PC-9 (cell line): ENCODE results near the gene CISD3. TPM values are rescaled to one million over a fixed set of nuclear protein-coding genes. Genes with fewer than 3 reads are reported as not detected.

Experiments
- BruUV-seq: library from RNA; stranded (reverse); fragments of 400-500 nt; replicated peaks from 2 replicates; lab custom pipeline; 2021; lab: Mats Ljungman, UMichigan
- CTCF ChIA-PET: fragments of 300-600 bp; sonication (Branson Sonifier 250); formaldehyde crosslinking; loops from one replicate; lab custom pipeline; 2022; ENCODE audit warnings: antibody characterized with exemption; lab: Charles Lee
- POLR2A ChIA-PET: fragments of 300-600 bp; sonication (Branson Sonifier 250); formaldehyde crosslinking; loops from one replicate; lab custom pipeline; 2022; ENCODE audit warnings: antibody characterized with exemption; ENCODE audit not compliant: unreplicated experiment; lab: Charles Lee
- DNase-seq, 2 experiments: peaks; one replicate each; pipeline versions ENCODE4 v3.0.0 to v3.0.0-alpha.2; 2015 to 2022; ENCODE audit warnings: mixed read lengths in 1 of 2
- H2AFZ ChIP-seq: fragments of 200-600 bp; sonication (generic); 2 replicates; pipeline ENCODE4 v1.8.1; 2017; ENCODE audit warnings: antibody characterized with exemption
- H3F3A ChIP-seq: fragments of 200-600 bp; sonication (generic); 2 replicates; pipeline ENCODE4 v1.8.1; 2017; ENCODE audit warnings: antibody characterized with exemption, mild to moderate bottlenecking, low read depth; ENCODE audit not compliant: insufficient read depth
- H3K27ac ChIP-seq: fragments of 200-600 bp; sonication (generic); 2 replicates; pipeline ENCODE4 v1.6.1; 2016; ENCODE audit warnings: mixed run types
- H3K27me3 ChIP-seq: fragments of 200-600 bp; sonication (generic); 2 replicates; pipeline ENCODE4 v1.6.1; 2016; ENCODE audit warnings: low read depth, mixed run types; ENCODE audit not compliant: insufficient read depth
- H3K36me3 ChIP-seq: fragments of 200-600 bp; sonication (generic); 2 replicates; pipeline ENCODE4 v1.6.1; 2016; ENCODE audit warnings: low read depth, mixed run types
- H3K4me1 ChIP-seq: fragments of 200-600 bp; sonication (generic); replicated peaks from 2 replicates; pipeline ENCODE4 v1.6.1; 2016; ENCODE audit warnings: mixed run types; ENCODE audit not compliant: insufficient read depth
- H3K4me2 ChIP-seq: fragments of 200-600 bp; sonication (generic); 2 replicates; pipeline ENCODE4 v1.6.1; 2017; ENCODE audit warnings: mixed run types
- H3K4me3 ChIP-seq: fragments of 200-600 bp; sonication (generic); 2 replicates; pipeline ENCODE4 v1.6.1; 2016; ENCODE audit warnings: mixed run types
- H3K79me2 ChIP-seq: fragments of 200-600 bp; sonication (generic); 2 replicates; pipeline ENCODE4 v1.6.1; 2017; ENCODE audit warnings: low read depth, mixed run types
- H3K9me2 ChIP-seq: fragments of 200-600 bp; sonication (generic); 2 replicates; pipeline ENCODE4 v1.8.1; 2017; ENCODE audit warnings: mild to moderate bottlenecking; ENCODE audit not compliant: insufficient read depth
- H3K9me3 ChIP-seq: fragments of 200-600 bp; sonication (generic); 2 replicates; pipeline ENCODE4 v1.8.1; 2016; ENCODE audit warnings: low read depth; ENCODE audit not compliant: insufficient read depth
- H4K20me1 ChIP-seq: fragments of 200-600 bp; sonication (generic); 2 replicates; pipeline ENCODE4 v1.8.1; 2017; ENCODE audit not compliant: insufficient read depth
- CTCF ChIP-seq: fragments of 200-600 bp; sonication (generic); conservative IDR thresholded peaks from 2 replicates; pipeline ENCODE4 v1.6.1; 2017; ENCODE audit warnings: mixed run types, antibody characterized with exemption, mild to moderate bottlenecking, moderate library complexity
- EZH2 ChIP-seq: fragments of 200-600 bp; sonication (generic); IDR thresholded peaks from 2 replicates; pipeline ENCODE4 v1.8.0; 2017; ENCODE audit warnings: antibody characterized with exemption, low read depth
- intact Hi-C: fragments of 100-400 bp; cut with micrococcal nuclease; formaldehyde crosslinking; loops from one replicate; pipeline ENCODE4 v1.10.0; 2022; ENCODE audit not compliant: unreplicated experiment
- total RNA-seq: library from RNA; stranded (reverse); gene quantifications from 2 replicates; pipeline ENCODE4 v1.2.3, GENCODE V29; 2021

Gene CISD3
- total RNA-seq, 1 experiment from 2014 or later: 36.6 TPM

- Histone ChIP-seq H3K4me3 (no peak overlapping the region), H3K27me3 (no peaks in the 10 kb centered on the region), H3K4me2 (no peak overlapping the region), H3K27ac (no peak overlapping the region), H3K4me1 (peaks cover 11% of the 10 kb centered on the region), H3K36me3 (peaks cover 9% of the 10 kb centered on the region; the same call in 1 of the 2 replicates), H3K9me2 (no peaks in the 10 kb centered on the region), H2AFZ (no peak overlapping the region), H3F3A (peaks cover 55% of the 10 kb centered on the region), H3K9me3 (no peaks in the 10 kb centered on the region), H4K20me1 (peaks cover 23% of the 10 kb centered on the region; the same call in 1 of the 2 replicates), H3K79me2 (peaks cover 21% of the 10 kb centered on the region)
- no peak for DNase-seq
- intact Hi-C loops: loop anchor here (1.0 kb wide), 1 partner anchor 57 kb away; no protein-coding TSS in a partner anchor
- POLR2A ChIA-PET: interaction anchor here (0.6 kb wide), 1 partner anchor 111 kb away, joined by 5 read pairs; no protein-coding TSS in a partner anchor
- BruUV-seq: no TSS peak
- CTCF ChIA-PET: interaction anchor here (0.6 to 1.4 kb wide), 5 partner anchors 10 to 1388 kb away, joined by 3 to 10 read pairs (median 8); no protein-coding TSS in a partner anchor
- peak; percentile 40; the same call in 1 of the 2 replicates for TF ChIP-seq CTCF
- no peak for TF ChIP-seq EZH2
These were observed 4.1 kb downstream of the CISD3 start for GRCh38 chr17:38733982-38734973.

- H3F3A ChIP-seq: peaks cover 49% of the 10 kb centered on the region
- no peaks in the 10 kb centered on the region for H3K27me3 ChIP-seq
- H3K9me3 ChIP-seq: no peaks in the 10 kb centered on the region
- intact Hi-C loops: no loop called here
- H3K36me3 ChIP-seq: peaks cover 9% of the 10 kb centered on the region; the same call in 1 of the 2 replicates
- H3K79me2 ChIP-seq: peaks cover 21% of the 10 kb centered on the region
- H3K9me2 ChIP-seq: no peaks in the 10 kb centered on the region
- DNase-seq: no peak
- H3K4me1 ChIP-seq: peaks cover 11% of the 10 kb centered on the region
- no peak overlapping the region for H2AFZ ChIP-seq
- BruUV-seq: TSS peak; percentile 80
- no peak overlapping the region for H3K4me3 ChIP-seq
- POLR2A ChIA-PET: no interaction called here
- no peak overlapping the region for H3K27ac ChIP-seq
- H4K20me1 ChIP-seq: peaks cover 23% of the 10 kb centered on the region; the same call in 1 of the 2 replicates
- TF ChIP-seq CTCF: peak; percentile 98
- TF ChIP-seq EZH2: no peak
- CTCF ChIA-PET: interaction anchor here (0.5 to 1.4 kb wide), 3 partner anchors 42 to 232 kb away, joined by 4 to 11 read pairs (median 10); partner anchors contain the start of gene FBXO47
- no peak overlapping the region for H3K4me2 ChIP-seq
These were observed 5.2 kb downstream of the CISD3 start for GRCh38 chr17:38735161-38735997.
